Measurements from ENCODE around the gene SYT12. TPM values are rescaled to one million over a fixed set of nuclear protein-coding genes. Genes with fewer than 3 reads are reported as not detected.

The SYT12 gene
- total and polyA plus RNA-seq, 4 donors, result 0.12 to 0.25 (median 0.17) TPM; not detected in 1

DNA sequence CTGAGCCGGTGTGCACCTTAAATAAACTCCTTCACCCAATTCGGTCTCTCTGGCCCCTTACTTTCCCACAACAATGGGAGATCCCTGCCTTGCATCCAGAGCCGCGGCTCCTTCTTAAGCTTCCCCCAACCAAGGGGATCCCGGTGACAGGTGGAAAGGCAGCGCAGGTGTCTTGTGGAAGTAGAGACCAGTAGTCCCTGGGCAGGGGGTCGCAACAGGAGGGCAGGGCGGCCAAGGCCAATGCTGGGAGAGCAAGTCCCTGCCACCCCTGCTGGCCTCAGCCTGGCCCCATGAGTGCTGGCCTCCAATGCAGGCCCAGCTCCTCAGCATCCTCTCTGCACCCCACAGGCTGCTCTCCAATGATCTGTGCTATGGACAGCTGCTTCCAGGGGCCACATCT lies 7.9 kb upstream of the SYT12 start:
- Histone ChIP-seq H3K4me1 (ENCODE audit: control insufficient read depth in 5 of 5, insufficient read depth in 5 of 5, low read length in 5 of 5) (no peaks in the 10 kb centered on the region), H3K9ac (ENCODE audit: insufficient read depth in 1 of 2, low read length in 2 of 2) (no peak overlapping the region), H3K36me3 (ENCODE audit: control insufficient read depth in 4 of 4, insufficient read depth in 4 of 4, low read length in 4 of 4) (no peaks in the 10 kb centered on the region), H3K27me3 (ENCODE audit: control insufficient read depth in 3 of 3, insufficient read depth in 3 of 3, low read length in 2 of 3) (no peaks in the 10 kb centered on the region), H3K27ac (ENCODE audit: low read depth in 1 of 2, low read length in 1 of 2) (no peak overlapping the region), H3K9me3 (ENCODE audit: control insufficient read depth in 4 of 4, insufficient read depth in 3 of 4, low read length in 3 of 4) (no peaks in the 10 kb centered on the region), H3K4me3 (no peak overlapping the region)
- ATAC-seq (ENCODE audit: insufficient read depth, low FRiP score) (no peak), DNase-seq (no peak)
- WGBS, 2 donors, result 91 to 96% methylated on average over 8 of the region's 8 CpGs
- TF ChIP-seq, protein P1, sequence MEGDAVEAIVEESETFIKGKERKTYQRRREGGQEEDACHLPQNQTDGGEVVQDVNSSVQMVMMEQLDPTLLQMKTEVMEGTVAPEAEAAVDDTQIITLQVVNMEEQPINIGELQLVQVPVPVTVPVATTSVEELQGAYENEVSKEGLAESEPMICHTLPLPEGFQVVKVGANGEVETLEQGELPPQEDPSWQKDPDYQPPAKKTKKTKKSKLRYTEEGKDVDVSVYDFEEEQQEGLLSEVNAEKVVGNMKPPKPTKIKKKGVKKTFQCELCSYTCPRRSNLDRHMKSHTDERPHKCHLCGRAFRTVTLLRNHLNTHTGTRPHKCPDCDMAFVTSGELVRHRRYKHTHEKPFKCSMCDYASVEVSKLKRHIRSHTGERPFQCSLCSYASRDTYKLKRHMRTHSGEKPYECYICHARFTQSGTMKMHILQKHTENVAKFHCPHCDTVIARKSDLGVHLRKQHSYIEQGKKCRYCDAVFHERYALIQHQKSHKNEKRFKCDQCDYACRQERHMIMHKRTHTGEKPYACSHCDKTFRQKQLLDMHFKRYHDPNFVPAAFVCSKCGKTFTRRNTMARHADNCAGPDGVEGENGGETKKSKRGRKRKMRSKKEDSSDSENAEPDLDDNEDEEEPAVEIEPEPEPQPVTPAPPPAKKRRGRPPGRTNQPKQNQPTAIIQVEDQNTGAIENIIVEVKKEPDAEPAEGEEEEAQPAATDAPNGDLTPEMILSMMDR (IDR thresholded peaks at IDR 0.05; ENCODE audit: control extremely low read depth, extremely low read depth), result no peak

DNA sequence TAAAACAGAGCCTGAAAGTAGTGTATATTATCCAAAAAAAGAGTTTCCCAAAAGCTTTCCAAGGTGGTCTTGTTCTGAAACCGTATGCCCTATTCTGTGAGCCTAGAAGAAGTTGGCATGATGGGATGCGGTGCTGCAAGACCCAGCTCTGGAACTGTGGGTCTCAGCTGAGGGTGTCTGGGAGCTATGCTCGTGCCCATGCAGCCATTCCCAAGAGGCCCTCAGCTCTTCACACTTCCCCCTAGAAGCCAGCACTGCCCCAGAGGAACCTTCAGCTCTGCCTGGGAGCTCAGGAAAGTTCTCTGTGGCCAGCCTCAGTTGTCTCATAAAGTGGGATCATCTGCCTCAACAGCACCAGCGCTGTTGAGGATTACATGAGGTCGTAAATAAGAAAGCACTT lies 6.4 kb upstream of the SYT12 start:
- Histone ChIP-seq H3K27ac (ENCODE audit: low read depth in 1 of 2, low read length in 1 of 2) (no peak overlapping the region), H3K27me3 (ENCODE audit: control insufficient read depth in 3 of 3, insufficient read depth in 3 of 3, low read length in 2 of 3) (no peaks in the 10 kb centered on the region), H3K4me3 (no peak overlapping the region), H3K36me3 (ENCODE audit: control insufficient read depth in 4 of 4, insufficient read depth in 4 of 4, low read length in 4 of 4) (no peaks in the 10 kb centered on the region), H3K9me3 (ENCODE audit: control insufficient read depth in 4 of 4, insufficient read depth in 3 of 4, low read length in 3 of 4) (no peaks in the 10 kb centered on the region), H3K4me1 (ENCODE audit: control insufficient read depth in 5 of 5, insufficient read depth in 5 of 5, low read length in 5 of 5) (no peaks in the 10 kb centered on the region), H3K9ac (ENCODE audit: insufficient read depth in 1 of 2, low read length in 2 of 2) (no peak overlapping the region)
- 79 to 83% methylated on average over 5 of the region's 5 CpGs for WGBS, 2 donors
- TF ChIP-seq, protein P1 (IDR thresholded peaks at IDR 0.05; ENCODE audit: control extremely low read depth, extremely low read depth), result no peak
- DNase-seq (no peak), ATAC-seq (ENCODE audit: insufficient read depth, low FRiP score) (no peak)

DNA sequence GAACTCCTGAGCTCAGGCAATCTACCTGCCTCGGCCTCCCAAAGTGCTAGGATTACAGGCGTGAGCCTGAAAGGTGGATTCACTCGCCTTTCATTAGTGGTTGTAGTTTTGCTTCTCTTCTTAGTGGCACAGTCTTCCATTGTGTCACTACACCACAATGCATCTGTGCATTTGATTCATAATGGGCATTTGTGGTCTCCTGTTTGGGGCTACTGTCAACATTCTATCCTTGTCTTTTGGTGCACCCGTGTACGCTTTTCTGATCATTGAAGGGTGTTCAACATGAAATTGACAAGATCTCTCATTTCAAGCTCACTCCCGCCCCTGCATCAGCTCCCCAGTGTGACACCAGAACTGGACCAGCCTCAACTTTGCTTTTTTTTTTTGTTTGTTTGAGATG lies 2.0 kb upstream of the SYT12 start:
- DNase-seq (no peak), ATAC-seq (ENCODE audit: insufficient read depth, low FRiP score) (no peak)
- Histone ChIP-seq H3K27ac (ENCODE audit: low read depth in 1 of 2, low read length in 1 of 2) (no peak overlapping the region), H3K9ac (ENCODE audit: insufficient read depth in 1 of 2, low read length in 2 of 2) (no peak overlapping the region), H3K4me1 (ENCODE audit: control insufficient read depth in 5 of 5, insufficient read depth in 5 of 5, low read length in 5 of 5) (peaks cover 0 to 13% (median 5%) of the 10 kb centered on the region in 5 donors), H3K36me3 (ENCODE audit: control insufficient read depth in 4 of 4, insufficient read depth in 4 of 4, low read length in 4 of 4) (no peaks in the 10 kb centered on the region), H3K27me3 (ENCODE audit: control insufficient read depth in 3 of 3, insufficient read depth in 3 of 3, low read length in 2 of 3) (peaks cover 0 to 30% (median 14%) of the 10 kb centered on the region in 3 donors), H3K4me3 (no peak overlapping the region), H3K9me3 (ENCODE audit: control insufficient read depth in 4 of 4, insufficient read depth in 3 of 4, low read length in 3 of 4) (peaks cover 0 to 3% (median 0%) of the 10 kb centered on the region in 4 donors)
- WGBS, 2 donors, result 80 to 92% methylated on average over 6 of the region's 6 CpGs
- TF ChIP-seq, protein P1 (IDR thresholded peaks at IDR 0.05; ENCODE audit: control extremely low read depth, extremely low read depth), result no peak

DNA sequence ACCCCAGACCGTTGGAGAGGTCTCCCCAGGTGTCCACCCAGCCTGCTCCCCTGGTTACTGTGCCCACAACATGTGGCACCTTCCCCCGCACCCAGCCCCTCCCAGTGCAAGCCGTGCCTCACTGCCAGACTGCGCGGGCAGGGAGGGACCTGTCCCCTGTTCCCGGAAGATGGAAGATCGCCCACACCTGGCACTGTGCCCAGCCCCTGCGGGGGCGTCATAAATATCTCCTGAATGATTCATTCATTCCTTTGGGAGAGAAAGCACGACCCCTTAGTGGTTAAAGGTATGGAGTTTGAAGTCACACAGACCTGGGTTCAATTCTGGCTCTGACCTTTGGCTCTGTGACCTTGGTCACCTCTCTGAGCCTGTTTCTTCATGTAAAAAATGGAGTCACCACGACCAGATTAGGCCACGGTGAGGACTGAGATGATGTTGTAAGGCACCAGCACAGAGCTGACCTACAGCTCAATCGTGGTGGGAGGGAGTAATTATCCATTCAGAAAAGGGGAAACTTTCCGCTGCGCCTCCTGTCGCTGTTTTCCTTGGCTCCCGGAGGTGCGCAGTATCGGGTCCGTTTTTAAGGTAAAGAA lies 497 bp upstream of the SYT12 start:
- Histone ChIP-seq H3K27ac (ENCODE audit: low read depth in 1 of 2, low read length in 1 of 2) (no peak overlapping the region), H3K27me3 (ENCODE audit: control insufficient read depth in 3 of 3, insufficient read depth in 3 of 3, low read length in 2 of 3) (peaks cover 3 to 30% (median 14%) of the 10 kb centered on the region in 3 donors), H3K4me3 (no peak overlapping the region), H3K36me3 (ENCODE audit: control insufficient read depth in 4 of 4, insufficient read depth in 4 of 4, low read length in 4 of 4) (no peaks in the 10 kb centered on the region), H3K9me3 (ENCODE audit: control insufficient read depth in 4 of 4, insufficient read depth in 3 of 4, low read length in 3 of 4) (peaks cover 0 to 3% (median 0%) of the 10 kb centered on the region in 4 donors), H3K9ac (ENCODE audit: insufficient read depth in 1 of 2, low read length in 2 of 2) (no peak overlapping the region), H3K4me1 (ENCODE audit: control insufficient read depth in 5 of 5, insufficient read depth in 5 of 5, low read length in 5 of 5) (peaks cover 0 to 13% (median 5%) of the 10 kb centered on the region in 5 donors)
- no peak for ATAC-seq (ENCODE audit: insufficient read depth, low FRiP score)
- TF ChIP-seq, protein P1 (IDR thresholded peaks at IDR 0.05; ENCODE audit: control extremely low read depth, extremely low read depth), result no peak
- no peak for DNase-seq
- WGBS, 2 donors, result 27 to 30% methylated on average over 20 of the region's 20 CpGs

All from lung (tissue), 12 donors.